Ectodermal cell (in vitro differentiated cells): Measurements from ENCODE around the gene C19orf81.
A peak's percentile ranks its signal among the peaks of the same experiment; 100 is the strongest.

Experiments used
- H3K27ac ChIP-seq: 2 replicates; pipeline ENCODE4 v1.7.0; 2013; ENCODE audit warnings: mild to moderate bottlenecking, low read depth, low read length; ENCODE audit not compliant: insufficient read depth, poor library complexity, severe bottlenecking
- H3K27me3 ChIP-seq: 2 replicates; pipeline ENCODE4 v1.7.0; 2013; ENCODE audit warnings: mild to moderate bottlenecking, low read length; ENCODE audit not compliant: insufficient read depth, control insufficient read depth, poor library complexity, severe bottlenecking
- H3K36me3 ChIP-seq: one replicate; pipeline ENCODE4 v1.7.0; 2013; ENCODE audit warnings: low read length; ENCODE audit not compliant: control insufficient read depth, insufficient read depth
- H3K4me1 ChIP-seq: one replicate; pipeline ENCODE4 v1.7.0; 2013; ENCODE audit warnings: low read length; ENCODE audit not compliant: control insufficient read depth, insufficient read depth
- H3K4me3 ChIP-seq: 2 replicates; pipeline ENCODE4 v1.7.0; 2013; ENCODE audit warnings: low read depth, low read length, control low read depth; ENCODE audit not compliant: insufficient read depth
- H3K9me3 ChIP-seq: 2 replicates; pipeline ENCODE4 v1.7.0; 2013; ENCODE audit warnings: mild to moderate bottlenecking, low read length, moderate library complexity; ENCODE audit not compliant: control insufficient read depth
- WGBS, 2 experiments: methylation state at CpG; one replicate each; pipeline ENCODE4 v1.1.7; 2013; ENCODE audit warnings: missing lambda C conversion rate in 2 of 2; 5-methylcytosine and 5-hydroxymethylcytosine counted together

C19orf81 gene

DNA sequence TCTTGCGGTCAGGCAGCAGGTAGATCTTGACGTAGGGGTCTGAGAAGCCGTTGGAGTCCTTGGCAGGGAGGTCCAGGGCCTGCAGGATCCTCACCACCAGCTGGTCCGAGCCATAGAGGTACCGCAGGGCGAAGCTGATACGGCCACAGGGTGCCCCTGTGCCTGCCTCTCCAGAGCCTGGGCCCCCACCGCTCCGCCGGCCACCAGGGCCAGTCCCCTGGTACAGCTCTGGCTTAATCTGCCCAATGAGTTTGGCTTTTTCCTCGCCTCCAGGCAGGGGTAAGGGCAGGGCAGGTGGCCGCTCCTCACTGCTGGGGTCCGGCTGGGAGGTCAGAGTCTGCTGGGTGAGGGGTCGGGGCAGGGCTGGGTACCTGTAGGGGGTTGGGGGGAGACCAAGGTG lies 19.4 kb upstream of the C19orf81 start:
- Histone ChIP-seq H3K27me3 (no peaks in the 10 kb centered on the region), H3K4me1 (no peaks in the 10 kb centered on the region), H3K4me3 (no peak overlapping the region), H3K36me3 (no peaks in the 10 kb centered on the region), H3K27ac (no peak overlapping the region), H3K9me3 (no peaks in the 10 kb centered on the region)
- 84 to 85% methylated on average over 14 of the region's 14 CpGs for WGBS, 2 experiments

DNA sequence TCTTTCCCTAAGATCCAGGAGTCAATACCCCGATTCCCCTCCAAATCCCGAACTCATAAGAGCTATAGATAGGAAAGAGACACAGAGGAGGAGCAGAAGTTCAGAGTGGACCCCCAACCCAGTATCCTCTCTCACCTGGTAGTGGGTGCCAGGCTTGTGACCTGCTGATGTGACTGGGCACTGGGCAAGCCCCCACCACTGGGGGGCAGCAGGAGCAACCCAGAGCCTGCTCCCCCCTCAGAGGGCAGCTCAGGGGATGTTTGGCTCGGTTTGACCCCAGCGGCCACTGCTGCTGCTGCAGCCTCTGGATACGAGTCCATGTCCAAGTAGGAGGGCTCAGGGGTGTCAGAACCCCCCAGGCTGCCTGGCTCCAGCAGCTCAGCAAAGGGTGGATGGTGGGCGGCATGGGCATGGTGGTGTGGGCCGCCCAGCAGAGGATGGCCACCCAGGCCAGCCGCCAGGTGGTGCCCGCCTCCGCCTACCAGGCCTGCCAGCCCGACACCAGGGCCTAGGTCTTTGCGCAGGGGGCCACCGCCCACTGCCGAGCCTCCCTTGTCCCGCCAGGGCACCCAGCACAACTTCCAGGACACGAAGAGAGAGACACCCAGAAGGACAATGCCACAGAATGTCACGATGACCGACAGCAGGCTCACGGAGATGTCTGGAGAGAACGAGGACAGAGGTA lies 17.0 kb upstream of the C19orf81 start:
- H3K36me3 ChIP-seq, result no peaks in the 10 kb centered on the region
- H3K4me3 ChIP-seq, result no peak overlapping the region
- no peaks in the 10 kb centered on the region for H3K4me1 ChIP-seq
- no peak overlapping the region for H3K27ac ChIP-seq
- 82 to 83% methylated on average over 20 of the region's 20 CpGs for WGBS, 2 experiments
- peaks cover 3% of the 10 kb centered on the region for H3K27me3 ChIP-seq
- H3K9me3 ChIP-seq, result no peaks in the 10 kb centered on the region

DNA sequence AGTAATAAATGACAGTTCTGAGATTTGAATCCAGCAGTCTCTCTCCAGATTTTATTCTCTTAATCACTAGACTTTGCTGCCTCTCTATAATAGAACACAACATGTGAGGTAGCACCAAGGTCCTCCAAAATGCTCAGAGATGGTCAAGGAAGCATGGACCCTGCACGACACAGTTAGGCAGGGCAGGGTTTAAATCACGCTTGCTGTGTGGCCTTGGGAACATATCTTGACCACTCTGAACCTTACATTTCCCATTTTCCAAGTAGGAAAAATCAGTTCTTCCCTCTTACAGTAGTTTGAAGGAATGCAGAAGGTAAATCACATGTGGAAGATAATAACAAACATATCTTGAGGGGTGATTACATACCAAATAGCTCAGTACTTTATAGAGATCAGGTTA lies 15.9 kb upstream of the C19orf81 start:
- WGBS, 2 experiments, result 61 to 66% methylated on average over 2 of the region's 2 CpGs
- Histone ChIP-seq H3K9me3 (no peaks in the 10 kb centered on the region), H3K27me3 (peaks cover 13% of the 10 kb centered on the region), H3K4me3 (no peak overlapping the region), H3K27ac (no peak overlapping the region), H3K4me1 (no peaks in the 10 kb centered on the region), H3K36me3 (no peaks in the 10 kb centered on the region)

DNA sequence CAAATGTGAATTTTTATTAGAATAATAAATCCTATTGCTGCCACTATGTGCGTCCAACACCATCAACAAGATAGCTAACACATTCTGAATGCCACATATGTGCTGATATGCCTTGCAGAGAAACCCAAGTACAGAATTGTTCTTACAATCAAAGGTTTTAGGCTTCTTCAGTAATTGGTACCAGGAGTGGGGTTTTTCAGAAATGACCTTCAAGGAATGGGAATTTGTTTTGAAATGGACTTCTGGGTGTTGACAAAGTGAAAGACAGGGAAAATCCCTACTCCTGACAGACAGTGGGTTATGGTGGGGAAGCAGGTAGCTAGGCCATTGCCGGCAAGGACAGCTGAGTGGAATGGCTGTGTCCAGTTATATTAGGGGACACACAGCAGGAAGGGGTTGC lies 15.3 kb upstream of the C19orf81 start:
- Histone ChIP-seq H3K36me3 (no peaks in the 10 kb centered on the region), H3K9me3 (no peaks in the 10 kb centered on the region), H3K4me1 (no peaks in the 10 kb centered on the region), H3K4me3 (no peak overlapping the region), H3K27ac (no peak overlapping the region), H3K27me3 (peaks cover 20% of the 10 kb centered on the region)
- 88 to 96% methylated on average over 1 to 2 of the region's 2 CpGs for WGBS, 2 experiments

DNA sequence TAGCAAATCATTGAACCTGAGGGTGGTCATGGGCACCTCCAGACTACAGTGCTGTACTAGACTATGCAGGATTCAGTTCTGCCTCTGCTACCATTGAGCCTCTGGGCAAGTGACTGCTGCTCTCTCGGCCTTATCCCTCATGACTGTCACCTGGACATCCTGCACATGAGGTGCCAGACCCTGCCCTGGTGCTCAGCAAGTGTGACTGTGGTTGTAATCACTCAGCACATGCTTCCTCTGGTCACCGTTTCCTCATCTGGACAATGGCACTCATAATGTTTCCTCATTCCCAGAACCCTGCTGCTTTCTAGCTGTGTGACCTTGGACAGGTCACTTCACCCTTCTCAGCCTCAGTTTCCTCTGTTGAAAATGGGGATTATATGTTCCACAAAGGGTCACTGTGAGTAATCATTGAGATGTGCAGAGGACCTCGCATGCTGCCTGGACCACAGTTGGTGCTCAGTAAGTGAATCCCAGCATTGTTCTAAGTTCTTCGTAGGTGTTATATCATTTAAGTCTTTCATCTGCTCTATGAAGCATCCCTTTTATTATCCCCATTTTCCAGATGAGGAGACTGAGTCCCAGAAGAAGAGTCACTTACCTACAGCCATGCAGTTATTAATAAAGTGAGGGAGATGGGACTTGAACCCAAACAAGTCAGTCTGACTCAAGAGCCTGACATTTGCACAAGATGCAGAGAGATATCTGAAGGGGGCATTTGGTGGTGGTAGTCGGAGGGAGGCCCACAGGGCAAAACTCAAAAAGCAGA lies 12.7 kb upstream of the C19orf81 start:
- H3K4me1 ChIP-seq, result no peaks in the 10 kb centered on the region
- H3K27ac ChIP-seq, result no peak overlapping the region
- no peaks in the 10 kb centered on the region for H3K9me3 ChIP-seq
- H3K4me3 ChIP-seq, result no peak overlapping the region
- peaks cover 23% of the 10 kb centered on the region for H3K27me3 ChIP-seq
- H3K36me3 ChIP-seq, result no peaks in the 10 kb centered on the region
- WGBS, 2 experiments, result 82 to 86% methylated on average over 5 of the region's 5 CpGs

DNA sequence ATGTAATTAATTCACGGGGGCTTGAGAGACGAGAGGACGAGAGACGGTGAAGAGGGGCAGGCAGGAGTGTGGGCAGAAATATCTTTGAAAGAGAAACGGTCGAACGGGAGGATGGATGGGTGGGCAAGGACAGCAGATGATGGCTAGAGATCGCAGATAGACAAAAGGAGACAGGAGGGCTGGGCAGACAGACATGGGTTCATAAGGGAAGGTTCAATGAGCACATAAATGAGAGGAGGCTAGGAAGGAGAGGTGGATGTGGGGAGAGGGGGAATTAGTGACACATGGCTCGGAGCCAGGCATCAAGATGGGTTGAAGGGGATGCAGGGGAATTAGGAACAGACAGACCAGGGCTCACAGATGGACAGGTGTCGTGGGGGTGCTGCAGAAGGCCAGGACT lies 10.6 kb upstream of the C19orf81 start:
- Histone ChIP-seq H3K4me3 (no peak overlapping the region), H3K36me3 (no peaks in the 10 kb centered on the region), H3K27ac (no peak overlapping the region), H3K9me3 (no peaks in the 10 kb centered on the region), H3K27me3 (peaks cover 23% of the 10 kb centered on the region), H3K4me1 (no peaks in the 10 kb centered on the region)
- WGBS, 2 experiments, result 70 to 71% methylated on average over 10 of the region's 10 CpGs

DNA sequence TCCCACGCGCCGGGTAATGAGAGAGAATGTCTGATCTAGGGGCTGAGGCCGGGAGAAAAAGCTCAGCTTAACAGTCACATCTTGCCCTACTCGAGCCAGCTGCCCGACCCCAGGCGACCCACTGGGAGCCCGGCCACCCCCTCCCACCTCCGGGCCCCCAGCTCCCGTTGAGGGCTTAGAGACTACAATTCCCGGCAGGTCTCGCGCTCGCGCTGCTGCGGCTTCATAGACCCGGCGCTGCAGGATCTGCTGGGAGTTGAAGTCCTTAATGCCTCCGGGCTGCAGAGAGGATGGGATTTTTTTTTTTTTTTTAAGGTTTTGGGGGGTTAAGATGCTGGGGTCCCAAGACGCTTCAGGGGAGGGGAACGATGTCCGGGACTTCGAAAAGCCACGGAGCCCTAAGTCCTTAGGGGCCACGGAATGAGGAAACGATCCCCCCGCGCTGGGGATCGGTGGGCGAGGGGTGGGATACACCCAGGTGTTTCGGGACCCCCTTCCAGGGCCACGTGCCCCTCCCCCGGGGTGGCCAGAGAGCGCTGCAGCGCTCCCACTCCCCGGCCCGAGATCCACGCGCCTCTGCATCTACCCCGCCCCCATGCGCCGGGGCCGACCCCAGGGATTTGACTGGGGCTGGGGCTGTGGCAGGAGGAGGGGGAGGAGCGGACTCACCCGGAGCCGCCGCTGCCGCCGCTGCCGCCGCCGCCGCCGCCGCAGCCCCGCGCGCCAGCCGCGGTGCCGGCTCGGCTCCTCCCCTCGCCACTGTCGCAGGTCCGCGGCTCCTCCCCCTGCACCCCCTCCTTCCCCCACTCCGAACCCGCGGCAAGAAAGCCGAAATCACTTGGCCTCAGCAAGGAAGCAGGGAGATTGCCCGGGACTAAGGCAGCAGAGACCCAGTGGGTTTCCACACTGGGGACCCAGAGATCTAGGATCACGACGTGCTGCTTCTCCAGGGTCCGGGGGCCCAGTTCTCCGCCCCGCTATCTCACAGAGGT lies 9.8 kb upstream of the C19orf81 start, which contains the start of gene SYT3:
Gene SYT3 (minus strand): TSS at position 761 of the 992 bp plus-strand sequence. CDS start 2,470 bp downstream, outside the sequence.
- Histone ChIP-seq H3K4me3 (peak within 1 kb of the TSS; percentile 53), H3K4me1 (no peaks in the 10 kb centered on the region), H3K27me3 (peaks cover 29% of the 10 kb centered on the region), H3K36me3 (no peaks in the 10 kb centered on the region), H3K27ac (no peak within 1 kb of the TSS), H3K9me3 (no peaks in the 10 kb centered on the region)
- 45 to 48% methylated on average over 76 of the region's 76 CpGs for WGBS, 2 experiments

DNA sequence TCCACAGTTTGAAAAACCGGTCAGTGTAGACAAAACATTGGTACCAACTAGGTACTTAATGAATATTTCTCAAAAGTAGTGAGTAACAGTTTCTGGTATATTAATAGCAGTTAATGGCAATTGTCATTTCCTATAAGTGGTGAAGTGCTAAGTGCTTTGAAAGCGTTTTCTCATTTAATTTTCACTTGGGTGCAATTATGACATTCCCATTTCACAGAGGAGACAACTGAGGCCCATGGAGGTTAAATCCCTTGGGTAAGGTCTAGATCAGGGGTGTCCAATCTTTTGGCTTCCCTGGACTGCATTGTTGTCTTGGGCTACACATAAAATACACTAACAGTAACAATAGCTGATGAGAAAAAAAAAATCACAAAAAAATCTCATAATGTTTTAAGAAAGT lies 8.9 kb upstream of the C19orf81 start:
- Histone ChIP-seq H3K9me3 (no peaks in the 10 kb centered on the region), H3K27me3 (peaks cover 37% of the 10 kb centered on the region), H3K4me3 (peak overlapping the region; percentile 53), H3K27ac (no peak overlapping the region), H3K36me3 (no peaks in the 10 kb centered on the region), H3K4me1 (no peaks in the 10 kb centered on the region)
- WGBS, 2 experiments, result 60 to 86% methylated on average over 1 to 2 of the region's 2 CpGs

DNA sequence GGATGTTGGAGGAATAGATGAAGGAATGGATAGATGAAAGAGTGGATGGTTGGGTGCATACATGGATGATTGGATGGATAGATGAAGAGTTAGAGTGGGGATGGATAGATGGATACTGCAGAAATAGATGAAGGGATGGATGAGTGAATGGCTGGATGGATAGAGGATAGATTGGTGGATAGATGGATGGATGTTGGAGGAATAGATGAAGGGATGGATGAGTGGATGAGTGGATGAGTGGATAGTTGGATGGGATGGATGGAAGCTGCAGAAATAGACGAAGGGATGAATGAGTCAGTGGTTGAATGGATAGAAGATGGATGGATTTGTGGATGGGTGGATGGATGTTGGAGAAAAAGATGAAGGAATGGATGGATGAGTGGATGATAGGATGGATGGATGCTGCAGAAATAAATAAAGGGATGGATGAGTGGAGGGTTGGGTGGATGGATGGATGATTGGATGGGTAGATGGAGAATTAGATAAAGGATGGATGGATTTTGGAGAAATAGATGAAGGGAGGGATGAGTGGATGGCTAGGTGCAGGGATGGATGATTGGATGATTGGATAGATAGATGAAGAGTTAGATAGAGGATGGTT lies 4.8 kb upstream of the C19orf81 start:
- 38 to 44% methylated on average over 1 of the region's 1 CpG for WGBS, 2 experiments
- H3K27me3 ChIP-seq, result peaks cover 16% of the 10 kb centered on the region
- no peaks in the 10 kb centered on the region for H3K9me3 ChIP-seq
- no peak overlapping the region for H3K4me3 ChIP-seq
- no peak overlapping the region for H3K27ac ChIP-seq
- H3K36me3 ChIP-seq, result no peaks in the 10 kb centered on the region
- H3K4me1 ChIP-seq, result no peaks in the 10 kb centered on the region
